H9 (cell line): ENCODE data around the gene ACR. TPM values are rescaled to one million over a fixed set of nuclear protein-coding genes. Genes with fewer than 3 reads are reported as not detected.

Source experiments
- DNase-seq: peaks from one replicate; pipeline ENCODE4 v3.0.0-alpha.2; 2017
- H2AFZ ChIP-seq: one replicate; pipeline ENCODE4 v1.6.1; 2013; ENCODE audit warnings: mild to moderate bottlenecking, low read length, control low read depth, moderate library complexity
- H2AK5ac ChIP-seq: 2 replicates; pipeline ENCODE4 v1.6.1; 2013; ENCODE audit warnings: low read length, control low read depth, mixed read lengths; ENCODE audit not compliant: insufficient read length
- H2BK120ac ChIP-seq: one replicate; pipeline ENCODE4 v1.6.1; 2013; ENCODE audit warnings: low read depth, mild to moderate bottlenecking, low read length, control low read depth, inconsistent platforms; ENCODE audit not compliant: poor library complexity, severe bottlenecking
- H2BK12ac ChIP-seq: 2 replicates; pipeline ENCODE4 v1.6.1; 2013; ENCODE audit warnings: low read length, control low read depth, mixed read lengths, low read depth; ENCODE audit not compliant: insufficient read length
- H2BK15ac ChIP-seq: 2 replicates; pipeline ENCODE4 v1.6.1; 2013; ENCODE audit warnings: low read depth, low read length, control low read depth
- H2BK20ac ChIP-seq: one replicate; pipeline ENCODE4 v1.6.1; 2013; ENCODE audit warnings: low read depth, mild to moderate bottlenecking, low read length, control low read depth, inconsistent platforms; ENCODE audit not compliant: poor library complexity, severe bottlenecking
- H2BK5ac ChIP-seq: 2 replicates; pipeline ENCODE4 v1.6.1; 2013; ENCODE audit warnings: low read length, control low read depth, mixed read lengths; ENCODE audit not compliant: insufficient read length
- H3K14ac ChIP-seq: 2 replicates; pipeline ENCODE4 v1.6.1; 2013; ENCODE audit warnings: low read length, control low read depth; ENCODE audit not compliant: insufficient read depth
- H3K18ac ChIP-seq: 2 replicates; pipeline ENCODE4 v1.6.1; 2013; ENCODE audit warnings: low read depth, mild to moderate bottlenecking, mixed read lengths, low read length, control low read depth; ENCODE audit not compliant: insufficient read length
- H3K23ac ChIP-seq: 2 replicates; pipeline ENCODE4 v1.6.1; 2013; ENCODE audit warnings: low read length, control low read depth, mixed read lengths, low read depth; ENCODE audit not compliant: insufficient read length
- H3K23me2 ChIP-seq: 2 replicates; pipeline ENCODE4 v1.6.1; 2013; ENCODE audit warnings: low read depth, mild to moderate bottlenecking, mixed read lengths, low read length, control low read depth; ENCODE audit not compliant: insufficient read length, poor library complexity, severe bottlenecking
- H3K27ac ChIP-seq: 2 replicates; pipeline ENCODE4 v1.5.1; 2013; ENCODE audit warnings: low read length, control low read depth, mixed read lengths, low read depth; ENCODE audit not compliant: insufficient read length
- H3K27me3 ChIP-seq: 2 replicates; pipeline ENCODE4 v1.6.1; 2013; ENCODE audit warnings: low read length, control low read depth, inconsistent platforms; ENCODE audit not compliant: insufficient read depth
- H3K4ac ChIP-seq: 2 replicates; pipeline ENCODE4 v1.6.1; 2013; ENCODE audit warnings: low read depth, mild to moderate bottlenecking, control low read depth, inconsistent platforms, low read length, moderate library complexity
- H3K4me1 ChIP-seq: 2 replicates; pipeline ENCODE4 v1.6.1; 2013; ENCODE audit warnings: low read length, control low read depth, inconsistent platforms; ENCODE audit not compliant: insufficient read depth
- H3K4me2 ChIP-seq: 2 replicates; pipeline ENCODE4 v1.6.1; 2013; ENCODE audit warnings: low read length, control low read depth, mixed read lengths; ENCODE audit not compliant: insufficient read length, insufficient read depth
- H3K56ac ChIP-seq: 2 replicates; pipeline ENCODE4 v1.6.1; 2013; ENCODE audit warnings: low read depth, mild to moderate bottlenecking, mixed read lengths, low read length, control low read depth; ENCODE audit not compliant: insufficient read length
- H3K79me1 ChIP-seq: 2 replicates; pipeline ENCODE4 v1.6.1; 2013; ENCODE audit warnings: low read depth, mild to moderate bottlenecking, moderate library complexity, low read length, control low read depth, inconsistent platforms; ENCODE audit not compliant: insufficient read depth, poor library complexity, severe bottlenecking
- H3K79me2 ChIP-seq: 2 replicates; pipeline ENCODE4 v1.6.1; 2013; ENCODE audit warnings: low read length, control low read depth, inconsistent platforms; ENCODE audit not compliant: insufficient read depth
- H3K9ac ChIP-seq: 2 replicates; pipeline ENCODE4 v1.6.1; 2013; ENCODE audit warnings: low read length, control low read depth, mixed read lengths; ENCODE audit not compliant: insufficient read length; ENCODE audit errors: extremely low read depth
- H3K9me3 ChIP-seq: one replicate; pipeline ENCODE4 v1.6.1; 2013; ENCODE audit warnings: low read depth, low read length, inconsistent platforms; ENCODE audit not compliant: control insufficient read depth
- H3T11ph ChIP-seq: one replicate; pipeline ENCODE4 v1.6.1; 2013; ENCODE audit warnings: mild to moderate bottlenecking, low read length, control low read depth, inconsistent platforms
- H4K20me1 ChIP-seq: one replicate; pipeline ENCODE4 v1.6.1; 2013; ENCODE audit not compliant: control insufficient read depth, insufficient read length, insufficient read depth
- H4K5ac ChIP-seq: 2 replicates; pipeline ENCODE4 v1.6.1; 2013; ENCODE audit warnings: low read depth, mild to moderate bottlenecking, mixed read lengths, low read length, control low read depth; ENCODE audit not compliant: insufficient read length
- H4K8ac ChIP-seq: replicated peaks from 2 replicates; pipeline ENCODE4 v1.6.1; 2013; ENCODE audit warnings: low read length, control low read depth, mixed read lengths, low read depth; ENCODE audit not compliant: insufficient read length
- H4K91ac ChIP-seq: 2 replicates; pipeline ENCODE4 v1.6.1; 2013; ENCODE audit warnings: low read depth, mild to moderate bottlenecking, moderate library complexity, mixed read lengths, low read length, control low read depth; ENCODE audit not compliant: insufficient read length
- H3K27ac Mint-ChIP-seq, 3 experiments: 2 replicates in 2 of 3; 3 replicates in 1 of 3; pipeline ENCODE4 v1.8.0; 2020 to 2021; ENCODE audit warnings: mixed read lengths in 3 of 3, mild to moderate bottlenecking in 1 of 3, moderate library complexity in 1 of 3
- H3K27me3 Mint-ChIP-seq: 2 replicates; pipeline ENCODE4 v1.8.0; 2021; ENCODE audit warnings: low read depth, mild to moderate bottlenecking, moderate library complexity, mixed read lengths
- H3K36me3 Mint-ChIP-seq, 3 experiments: 2 replicates in 2 of 3; 3 replicates in 1 of 3; pipeline ENCODE4 v1.8.0; 2020 to 2021; ENCODE audit warnings: low read depth in 3 of 3, mixed read lengths in 3 of 3; ENCODE audit not compliant: insufficient read depth in 1 of 3
- H3K4me1 Mint-ChIP-seq, 2 experiments: 2 replicates each; pipeline ENCODE4 v1.8.0; 2020; ENCODE audit warnings: mixed read lengths in 2 of 2
- H3K4me3 Mint-ChIP-seq, 2 experiments: 2 replicates in 1 of 2; 3 replicates in 1 of 2; pipeline ENCODE4 v1.8.0; 2020 to 2021; ENCODE audit warnings: mild to moderate bottlenecking in 2 of 2, mixed read lengths in 2 of 2, moderate library complexity in 1 of 2
- H3K9me3 Mint-ChIP-seq, 2 experiments: 2 replicates in 1 of 2; 3 replicates in 1 of 2; pipeline ENCODE4 v1.8.0; 2020; ENCODE audit warnings: mild to moderate bottlenecking in 2 of 2, mixed read lengths in 2 of 2, moderate library complexity in 1 of 2
- CTCF ChIP-seq: fragments of 200-600 bp; sonication (generic); conservative IDR thresholded peaks from 3 replicates; pipeline ENCODE4 v1.8.0; 2021; ENCODE audit warnings: antibody characterized with exemption, mild to moderate bottlenecking
- WGBS: extraction: QIAGEN DNeasy Blood & Tissue Kit; methylation state at CpG from one replicate; pipeline ENCODE4 v1.1.7; 2013; ENCODE audit warnings: missing lambda C conversion rate, low lambda C conversion rate, mixed read lengths; ENCODE audit not compliant: insufficient read length; ENCODE audit errors: extremely low coverage; 5-methylcytosine and 5-hydroxymethylcytosine counted together
- total RNA-seq: library from RNA; stranded (reverse); gene quantifications from 2 replicates; pipeline ENCODE4 v1.2.1, GENCODE V29; 2021

Gene ACR
- total RNA-seq, 1 experiment from 2014 or later, result 0.35 TPM

- Histone ChIP-seq H3K9ac (no peak overlapping the region), H3K27ac (no peak overlapping the region), H3K56ac (no peak overlapping the region), H3K18ac (no peak overlapping the region), H4K91ac (no peak overlapping the region), H3T11ph (no peak overlapping the region), H3K14ac (no peak overlapping the region), H4K5ac (no peak overlapping the region), H2AFZ (no peak overlapping the region), H4K8ac (no peak overlapping the region), H3K4me2 (no peak overlapping the region), H3K79me2 (no peaks in the 10 kb centered on the region), H4K20me1 (no peaks in the 10 kb centered on the region), H2BK12ac (no peak overlapping the region), H3K79me1 (no peaks in the 10 kb centered on the region), H3K23me2 (peaks cover 8% of the 10 kb centered on the region), H3K23ac (no peak overlapping the region), H2BK5ac (no peak overlapping the region), H3K9me3 (no peaks in the 10 kb centered on the region), H2AK5ac (no peak overlapping the region), H2BK120ac (no peak overlapping the region), H2BK20ac (no peak overlapping the region), H2BK15ac (no peak overlapping the region), H3K4me1 (no peaks in the 10 kb centered on the region), H3K27me3 (peaks cover 5% of the 10 kb centered on the region; the same call in 1 of the 2 replicates), H3K4ac (no peak overlapping the region)
- TF ChIP-seq CTCF, result no peak
- Mint-ChIP-seq H3K27me3 (peaks cover 53% of the 10 kb centered on the region), H3K36me3 (peaks cover 0 to 9% (median 4%) of the 10 kb centered on the region in 3 experiments; a peak in 4 of 7 replicates), H3K9me3 (no peaks in the 10 kb centered on the region), H3K4me3 (peak overlapping the region; percentile 39 to 59; a peak in 4 of 5 replicates), H3K4me1 (peaks cover 2 to 16% of the 10 kb centered on the region in 2 experiments), H3K27ac (no peak overlapping the region)
- no CpG with 5 or more reads among the region's 12 CpGs for WGBS
- no peak for DNase-seq
These were observed 39.5 kb upstream of the ACR start for GRCh38 chr22:50698546-50698945.
